C4-2B (cell line): ENCODE data around the gene SLC48A1.

Experiments
- ZFX ChIP-seq: fragments of 450-650 bp; IDR thresholded peaks from 2 replicates; pipeline ENCODE4 v1.6.1; 2017
- TF ChIP-seq, protein P1 (sequence below): fragments of 450-650 bp; conservative IDR thresholded peaks from 2 replicates; pipeline ENCODE4 v1.5.1; 2017; ENCODE audit warnings: mild to moderate bottlenecking

- TF ChIP-seq, protein P1, sequence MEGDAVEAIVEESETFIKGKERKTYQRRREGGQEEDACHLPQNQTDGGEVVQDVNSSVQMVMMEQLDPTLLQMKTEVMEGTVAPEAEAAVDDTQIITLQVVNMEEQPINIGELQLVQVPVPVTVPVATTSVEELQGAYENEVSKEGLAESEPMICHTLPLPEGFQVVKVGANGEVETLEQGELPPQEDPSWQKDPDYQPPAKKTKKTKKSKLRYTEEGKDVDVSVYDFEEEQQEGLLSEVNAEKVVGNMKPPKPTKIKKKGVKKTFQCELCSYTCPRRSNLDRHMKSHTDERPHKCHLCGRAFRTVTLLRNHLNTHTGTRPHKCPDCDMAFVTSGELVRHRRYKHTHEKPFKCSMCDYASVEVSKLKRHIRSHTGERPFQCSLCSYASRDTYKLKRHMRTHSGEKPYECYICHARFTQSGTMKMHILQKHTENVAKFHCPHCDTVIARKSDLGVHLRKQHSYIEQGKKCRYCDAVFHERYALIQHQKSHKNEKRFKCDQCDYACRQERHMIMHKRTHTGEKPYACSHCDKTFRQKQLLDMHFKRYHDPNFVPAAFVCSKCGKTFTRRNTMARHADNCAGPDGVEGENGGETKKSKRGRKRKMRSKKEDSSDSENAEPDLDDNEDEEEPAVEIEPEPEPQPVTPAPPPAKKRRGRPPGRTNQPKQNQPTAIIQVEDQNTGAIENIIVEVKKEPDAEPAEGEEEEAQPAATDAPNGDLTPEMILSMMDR, result no peak
- no peak for TF ChIP-seq ZFX
Observed at GRCh38 chr12:47828976-47829482, 56.0 kb downstream of the SLC48A1 start.
